ENCODE results near the gene KCNC2. TPM values are rescaled to one million over a fixed set of nuclear protein-coding genes. Genes with fewer than 3 reads are reported as not detected.

Gene KCNC2
- polyA plus RNA-seq, 3 donors = not detected

DNA sequence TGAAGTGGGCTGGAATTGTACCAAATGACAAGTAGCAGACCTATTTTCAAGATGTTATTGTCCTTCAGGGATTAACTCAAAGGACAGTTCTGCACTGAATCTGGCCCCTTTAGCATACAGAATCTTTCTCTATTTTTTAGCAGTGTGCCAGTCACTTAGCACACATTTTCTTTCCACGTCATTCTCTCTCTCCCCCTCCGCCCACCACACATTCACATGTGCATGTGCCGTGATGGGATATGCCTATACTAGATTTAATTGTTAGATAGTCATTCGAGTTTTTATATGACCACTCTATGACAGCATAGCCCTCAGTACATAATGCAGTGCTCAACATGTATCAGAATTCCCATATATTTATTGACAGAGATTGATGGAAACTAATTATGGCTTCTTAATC lies 129.1 kb downstream of the KCNC2 start:
- Mint-ChIP-seq H3K27ac (no peak overlapping the region), H3K27me3 (ENCODE audit: low read depth in 3 of 3) (no peaks in the 10 kb centered on the region), H3K36me3 (no peaks in the 10 kb centered on the region), H3K4me1 (no peaks in the 10 kb centered on the region), H3K9me3 (no peaks in the 10 kb centered on the region), H3K4me3 (no peak overlapping the region)
- no peak overlapping the region for H3K4me2 ChIP-seq (replicated peaks; ENCODE audit: extremely low read depth, low read length, poor library complexity, severe bottlenecking)
- no peak overlapping the region for H3K4me3 ChIP-seq (replicated peaks in 1 of 3; ENCODE audit: low read depth in 2 of 3, low read length in 3 of 3)
- no CpG with 5 or more reads among the region's 4 CpGs for WGBS (ENCODE audit: insufficient coverage)
- H3K27ac ChIP-seq (ENCODE audit: low read depth in 1 of 2, low read length in 2 of 2) = no peak overlapping the region
- H3K36me3 ChIP-seq (replicated peaks in 1 of 2; ENCODE audit: control insufficient read depth in 1 of 2, insufficient read depth in 2 of 2, low read length in 2 of 2) = no peaks in the 10 kb centered on the region
- H3K9me3 ChIP-seq (replicated peaks in 1 of 2; ENCODE audit: control insufficient read depth in 1 of 2, insufficient read depth in 1 of 2, low read length in 2 of 2) = no peaks in the 10 kb centered on the region
- H3K79me2 ChIP-seq (ENCODE audit: insufficient read depth, low read length) = no peaks in the 10 kb centered on the region
- no peak for DNase-seq
- intact Hi-C loops (cut with micrococcal nuclease) = no loop called here
- H2AFZ ChIP-seq (ENCODE audit: insufficient read depth, low read depth, low read length, poor library complexity, severe bottlenecking) = no peak overlapping the region
- H3K4me1 ChIP-seq (ENCODE audit: control insufficient read depth in 1 of 2, insufficient read depth in 2 of 2, low read length in 2 of 2) = no peaks in the 10 kb centered on the region
- no peaks in the 10 kb centered on the region for H3K27me3 ChIP-seq (ENCODE audit: control insufficient read depth in 2 of 2, insufficient read depth in 2 of 2, low read length in 2 of 2)
- no peak overlapping the region for H3K9ac ChIP-seq (ENCODE audit: insufficient read depth, low read length, poor library complexity, severe bottlenecking)
- TF ChIP-seq, protein P1, sequence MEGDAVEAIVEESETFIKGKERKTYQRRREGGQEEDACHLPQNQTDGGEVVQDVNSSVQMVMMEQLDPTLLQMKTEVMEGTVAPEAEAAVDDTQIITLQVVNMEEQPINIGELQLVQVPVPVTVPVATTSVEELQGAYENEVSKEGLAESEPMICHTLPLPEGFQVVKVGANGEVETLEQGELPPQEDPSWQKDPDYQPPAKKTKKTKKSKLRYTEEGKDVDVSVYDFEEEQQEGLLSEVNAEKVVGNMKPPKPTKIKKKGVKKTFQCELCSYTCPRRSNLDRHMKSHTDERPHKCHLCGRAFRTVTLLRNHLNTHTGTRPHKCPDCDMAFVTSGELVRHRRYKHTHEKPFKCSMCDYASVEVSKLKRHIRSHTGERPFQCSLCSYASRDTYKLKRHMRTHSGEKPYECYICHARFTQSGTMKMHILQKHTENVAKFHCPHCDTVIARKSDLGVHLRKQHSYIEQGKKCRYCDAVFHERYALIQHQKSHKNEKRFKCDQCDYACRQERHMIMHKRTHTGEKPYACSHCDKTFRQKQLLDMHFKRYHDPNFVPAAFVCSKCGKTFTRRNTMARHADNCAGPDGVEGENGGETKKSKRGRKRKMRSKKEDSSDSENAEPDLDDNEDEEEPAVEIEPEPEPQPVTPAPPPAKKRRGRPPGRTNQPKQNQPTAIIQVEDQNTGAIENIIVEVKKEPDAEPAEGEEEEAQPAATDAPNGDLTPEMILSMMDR (IDR thresholded peaks at IDR 0.05) = no peak
- no peaks in the 10 kb centered on the region for H4K20me1 ChIP-seq (ENCODE audit: insufficient read depth, low read length)

- Histone ChIP-seq H3K27ac (ENCODE audit: low read depth in 1 of 2, low read length in 2 of 2) (no peak overlapping the region), H4K20me1 (ENCODE audit: insufficient read depth, low read length) (no peaks in the 10 kb centered on the region), H3K27me3 (ENCODE audit: control insufficient read depth in 2 of 2, insufficient read depth in 2 of 2, low read length in 2 of 2) (no peaks in the 10 kb centered on the region), H2AFZ (ENCODE audit: insufficient read depth, low read depth, low read length, poor library complexity, severe bottlenecking) (no peak overlapping the region), H3K4me2 (replicated peaks; ENCODE audit: extremely low read depth, low read length, poor library complexity, severe bottlenecking) (no peak overlapping the region), H3K36me3 (replicated peaks in 1 of 2; ENCODE audit: control insufficient read depth in 1 of 2, insufficient read depth in 2 of 2, low read length in 2 of 2) (no peaks in the 10 kb centered on the region), H3K79me2 (ENCODE audit: insufficient read depth, low read length) (no peaks in the 10 kb centered on the region), H3K9me3 (replicated peaks in 1 of 2; ENCODE audit: control insufficient read depth in 1 of 2, insufficient read depth in 1 of 2, low read length in 2 of 2) (no peaks in the 10 kb centered on the region), H3K4me1 (ENCODE audit: control insufficient read depth in 1 of 2, insufficient read depth in 2 of 2, low read length in 2 of 2) (no peaks in the 10 kb centered on the region), H3K9ac (ENCODE audit: insufficient read depth, low read length, poor library complexity, severe bottlenecking) (no peak overlapping the region), H3K4me3 (replicated peaks in 1 of 3; ENCODE audit: low read depth in 2 of 3, low read length in 3 of 3) (no peak overlapping the region)
- intact Hi-C loops (cut with micrococcal nuclease) = no loop called here
- Mint-ChIP-seq H3K36me3 (no peaks in the 10 kb centered on the region), H3K27me3 (ENCODE audit: low read depth in 3 of 3) (no peaks in the 10 kb centered on the region), H3K4me1 (no peaks in the 10 kb centered on the region), H3K9me3 (peaks cover 0 to 3% (median 0%) of the 10 kb centered on the region in 7 donors), H3K27ac (no peak overlapping the region), H3K4me3 (no peak overlapping the region)
- TF ChIP-seq, protein P1 (IDR thresholded peaks at IDR 0.05) = no peak
- no CpG with 5 or more reads among the region's 2 CpGs for WGBS (ENCODE audit: insufficient coverage)
- DNase-seq = no peak
Observed at GRCh38 chr12:75065482-75065881, 144.2 kb downstream of the KCNC2 start.

All from CD14-positive monocyte (primary cell).